Fibroblast of pulmonary artery (primary cell): ENCODE measurements around the gene DUSP15.

Experiments
- DNase-seq: peaks from one replicate; pipeline ENCODE4 v3.0.0-alpha.2; 2010; ENCODE audit warnings: low read depth
- H3K4me3 ChIP-seq: replicated peaks from 2 replicates; pipeline ENCODE4 v1.5.1; 2011; ENCODE audit warnings: low read depth, mild to moderate bottlenecking, control low read depth, low read length, moderate library complexity
- CTCF ChIP-seq: IDR thresholded peaks from 2 replicates; pipeline ENCODE4 v1.5.1; 2011; ENCODE audit warnings: mild to moderate bottlenecking, control low read depth, low read length, inconsistent platforms; ENCODE audit errors: missing control alignments

Gene DUSP15

GRCh38 chr20:31856516-31856915 lies 13.8 kb downstream of the DUSP15 start:
- TF ChIP-seq CTCF = no peak
- DNase-seq = no peak
- H3K4me3 ChIP-seq = no peak overlapping the region

GRCh38 chr20:31853481-31853880 lies 16.8 kb downstream of the DUSP15 start:
- no peak overlapping the region for H3K4me3 ChIP-seq
- no peak for TF ChIP-seq CTCF
- no peak for DNase-seq

- no peak for DNase-seq
- H3K4me3 ChIP-seq = no peak overlapping the region
- no peak for TF ChIP-seq CTCF
Measured at GRCh38 chr20:31851240-31851955, 18.9 kb downstream of the DUSP15 start.

DNA sequence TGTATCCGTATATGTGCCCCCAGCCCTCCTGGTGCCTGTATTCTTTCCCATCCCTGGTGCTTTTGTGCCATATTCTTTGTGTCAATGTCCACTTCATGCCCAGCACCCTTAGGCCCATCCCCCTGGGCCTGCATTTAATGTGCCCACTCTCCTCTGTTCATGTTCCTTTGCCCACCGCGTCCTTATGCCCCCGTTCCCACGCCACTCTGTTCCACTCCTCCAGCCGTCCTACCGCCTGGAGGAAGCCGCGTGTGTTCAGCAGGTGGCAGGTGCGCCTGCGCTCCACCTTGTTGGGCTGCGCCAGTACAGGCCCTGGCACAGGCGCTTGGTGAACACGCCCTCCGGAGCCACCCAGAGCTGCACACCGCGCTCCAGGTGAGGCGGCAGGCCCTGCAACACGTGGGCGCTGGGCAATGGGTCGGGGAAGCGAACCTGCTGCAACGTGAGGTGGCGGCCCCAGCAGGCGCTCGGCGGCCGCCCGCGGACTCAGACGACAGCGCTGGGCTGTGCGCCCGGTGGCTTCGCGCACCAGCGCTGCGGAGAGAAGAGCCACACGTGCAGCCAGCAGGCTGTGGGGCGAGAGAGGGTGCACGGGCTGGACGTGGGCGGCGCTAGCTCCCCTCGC lies 20.9 kb downstream of the DUSP15 start:
- H3K4me3 ChIP-seq = no peak overlapping the region
- no peak for DNase-seq
- TF ChIP-seq CTCF = no peak

- no peak for DNase-seq
- no peak overlapping the region for H3K4me3 ChIP-seq
- no peak for TF ChIP-seq CTCF
Measured at GRCh38 chr20:31848088-31848999, 22.0 kb downstream of the DUSP15 start.

DNA sequence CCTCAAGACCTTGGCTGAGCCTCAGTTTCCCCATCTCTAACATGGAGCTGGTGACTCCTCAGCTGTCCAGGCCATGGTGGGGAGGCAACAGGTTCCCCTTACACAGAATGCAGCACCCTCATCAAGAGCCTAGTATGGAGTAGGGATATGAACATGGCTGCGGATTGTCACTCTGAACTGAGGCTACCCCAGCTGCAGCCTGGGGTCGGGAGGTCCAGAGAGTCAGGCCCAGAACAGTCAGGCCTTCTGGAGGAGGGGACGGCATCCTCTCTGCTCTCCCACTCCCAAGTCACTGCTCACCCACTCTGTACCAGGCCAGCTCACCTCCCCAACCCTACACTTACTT lies 23.6 kb downstream of the DUSP15 start:
- H3K4me3 ChIP-seq = no peak overlapping the region
- no peak for TF ChIP-seq CTCF
- no peak for DNase-seq
